Embryonic facial prominence (tissue), 1 donor: Measurements from ENCODE around the gene SF3B2.
"Not testable (repeated sequence)": the region's sequence is repeated elsewhere in the genome, so short reads cannot be mapped to it uniquely, and the experiment has no call there.

Experiments used
- DNase-seq: peaks from one replicate; pipeline ENCODE4 v3.0.0-alpha.2; 2016; ENCODE audit errors: extremely low spot score

The SF3B2 gene

GRCh38 chr11:66106786-66107599 lies 54.8 kb downstream of the SF3B2 start:
- DNase-seq: no peak

GRCh38 chr11:66107600-66108510 lies 55.7 kb downstream of the SF3B2 start:
- DNase-seq: no peak

- no peak for DNase-seq
Observed at GRCh38 chr11:66109294-66109693, 57.1 kb downstream of the SF3B2 start.

- DNase-seq: no peak
Observed at GRCh38 chr11:66111158-66111557, 59.0 kb downstream of the SF3B2 start.

GRCh38 chr11:66112041-66112491 lies 59.9 kb downstream of the SF3B2 start:
- no peak for DNase-seq

GRCh38 chr11:66112601-66113499 lies 60.7 kb downstream of the SF3B2 start:
- DNase-seq: no peak

- not testable (repeated sequence) for DNase-seq
Observed at GRCh38 chr11:66114957-66115356, 62.8 kb downstream of the SF3B2 start.

GRCh38 chr11:66115638-66116301 lies 63.6 kb downstream of the SF3B2 start:
- no peak for DNase-seq

- no peak for DNase-seq
Observed at GRCh38 chr11:66116576-66117361, 64.6 kb downstream of the SF3B2 start.

- no peak for DNase-seq
Observed at GRCh38 chr11:66118847-66119246, 66.7 kb downstream of the SF3B2 start.
